Activated T-cell treated with anti-CD3 and anti-CD28 coated beads, Interleukin-2, amount 50 U/mL, for 1 hour (primary cell): ENCODE results near the gene USH2A.

ENCODE experiments used
- DNase-seq: peaks from one replicate; pipeline ENCODE4 v3.0.0-alpha.2; 2020

The USH2A gene

GRCh38 chr1:215761446-215761845 lies 661.8 kb downstream of the USH2A start:
- no peak for DNase-seq

- no peak for DNase-seq
Measured at GRCh38 chr1:215754112-215754511, 669.1 kb downstream of the USH2A start.

- DNase-seq, result no peak
Measured at GRCh38 chr1:215749414-215749813, 673.8 kb downstream of the USH2A start.

GRCh38 chr1:215748431-215748830 lies 674.8 kb downstream of the USH2A start:
- DNase-seq, result no peak

GRCh38 chr1:215744419-215744818 lies 678.8 kb downstream of the USH2A start:
- no peak for DNase-seq

- DNase-seq, result no peak
Measured at GRCh38 chr1:215739025-215739424, 684.2 kb downstream of the USH2A start.

- DNase-seq, result no peak
Measured at GRCh38 chr1:215731699-215732098, 691.5 kb downstream of the USH2A start.

GRCh38 chr1:215730600-215730999 lies 692.6 kb downstream of the USH2A start:
- no peak for DNase-seq

- DNase-seq, result no peak
Measured at GRCh38 chr1:215728169-215728568, 695.1 kb downstream of the USH2A start.

- no peak for DNase-seq
Measured at GRCh38 chr1:215720126-215720525, 703.1 kb downstream of the USH2A start.

GRCh38 chr1:215719552-215719951 lies 703.7 kb downstream of the USH2A start:
- no peak for DNase-seq

- no peak for DNase-seq
Measured at GRCh38 chr1:215718575-215719287, 704.5 kb downstream of the USH2A start.

GRCh38 chr1:215717677-215718426 lies 705.4 kb downstream of the USH2A start:
- no peak for DNase-seq

- no peak for DNase-seq
Measured at GRCh38 chr1:215710899-215711225, 712.4 kb downstream of the USH2A start.

GRCh38 chr1:215710036-215710898 lies 713.0 kb downstream of the USH2A start:
- DNase-seq, result no peak

- no peak for DNase-seq
Measured at GRCh38 chr1:215704089-215704860, 719.0 kb downstream of the USH2A start.

- DNase-seq, result no peak
Measured at GRCh38 chr1:215682232-215682631, 741.0 kb downstream of the USH2A start.

- DNase-seq, result no peak
Measured at GRCh38 chr1:215681041-215681440, 742.2 kb downstream of the USH2A start.

GRCh38 chr1:215679231-215679630 lies 744.0 kb downstream of the USH2A start:
- no peak for DNase-seq

GRCh38 chr1:215677112-215677511 lies 746.1 kb downstream of the USH2A start:
- DNase-seq, result no peak

- DNase-seq, result no peak
Measured at GRCh38 chr1:215673943-215674342, 749.3 kb downstream of the USH2A start.

- DNase-seq, result no peak
Measured at GRCh38 chr1:215672482-215672881, 750.8 kb downstream of the USH2A start.
